NT2/D1 (cell line): ENCODE results near the gene OAS2.

Experiments
- SUZ12 ChIP-seq: IDR thresholded peaks from 2 replicates; pipeline ENCODE4 v1.6.1; 2011; ENCODE audit not compliant: insufficient read length, insufficient read depth; ENCODE audit errors: extremely low read depth
- YY1 ChIP-seq: IDR thresholded peaks from 2 replicates; pipeline ENCODE4 v1.6.1; 2011; ENCODE audit not compliant: insufficient read length, insufficient read depth
- ZNF274 ChIP-seq: IDR thresholded peaks from 2 replicates; pipeline ENCODE4 v1.6.1; 2011; ENCODE audit warnings: mild to moderate bottlenecking, low read depth, low read length

DNA sequence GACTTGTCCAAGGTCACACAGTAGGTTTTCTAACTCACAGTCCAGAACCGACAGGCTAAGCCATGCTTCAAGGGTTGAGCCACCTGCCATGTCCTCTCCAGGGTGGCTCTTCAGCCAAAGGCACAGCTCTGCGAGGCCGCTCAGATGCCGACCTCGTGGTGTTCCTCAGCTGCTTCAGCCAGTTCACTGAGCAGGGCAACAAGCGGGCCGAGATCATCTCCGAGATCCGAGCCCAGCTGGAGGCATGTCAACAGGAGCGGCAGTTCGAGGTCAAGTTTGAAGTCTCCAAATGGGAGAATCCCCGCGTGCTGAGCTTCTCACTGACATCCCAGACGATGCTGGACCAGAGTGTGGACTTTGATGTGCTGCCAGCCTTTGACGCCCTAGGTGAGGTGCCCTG is 12.7 kb upstream of the OAS2 start:
- TF ChIP-seq ZNF274: no peak
- no peak for TF ChIP-seq YY1
- no peak for TF ChIP-seq SUZ12
